DND-41 (cell line): Measurements from ENCODE around the gene CCRL2.
A peak's percentile ranks its signal among the peaks of the same experiment; 100 is the strongest.

Experiments
- ATAC-seq: fragments of 200-7000 bp; cut with Tn5 transposase; 3 replicates; pipeline ENCODE4 v1.9.1; 2021; ENCODE audit warnings: low read depth; ENCODE audit not compliant: insufficient read depth
- DNase-seq: peaks from one replicate; pipeline ENCODE4 v3.0.0-alpha.2; 2020
- H2AFZ ChIP-seq: 2 replicates; pipeline ENCODE4 v1.6.0; 2012; ENCODE audit warnings: low read depth, low read length
- H3K27ac ChIP-seq: 2 replicates; pipeline ENCODE4 v1.5.1; 2012; ENCODE audit warnings: low read length, inconsistent platforms
- H3K27me3 ChIP-seq: fragments of 200-600 bp; sonication (generic); 2 replicates; pipeline ENCODE4 v1.6.0; 2012; ENCODE audit warnings: low read length, mild to moderate bottlenecking, inconsistent platforms; ENCODE audit not compliant: insufficient read depth, poor library complexity
- H3K36me3 ChIP-seq: 2 replicates; pipeline ENCODE4 v1.5.1; 2012; ENCODE audit warnings: low read length, inconsistent platforms; ENCODE audit not compliant: insufficient read depth
- H3K4me1 ChIP-seq: 2 replicates; pipeline ENCODE4 v1.5.1; 2012; ENCODE audit warnings: mild to moderate bottlenecking, low read length; ENCODE audit not compliant: insufficient read depth
- H3K4me2 ChIP-seq: 2 replicates; pipeline ENCODE4 v1.6.0; 2012; ENCODE audit warnings: mild to moderate bottlenecking, moderate library complexity, low read length, inconsistent platforms; ENCODE audit not compliant: insufficient read depth
- H3K4me3 ChIP-seq, 2 experiments: fragments of 200-600 bp in 1 of 2; shearing (Covaris generic) in 1 of 2; 2 replicates each; pipeline ENCODE4 v1.5.1; 2012 to 2016; ENCODE audit warnings: inconsistent platforms in 2 of 2, low read length in 2 of 2, mild to moderate bottlenecking in 2 of 2, low read depth in 1 of 2, moderate library complexity in 1 of 2
- H3K79me2 ChIP-seq: 2 replicates; pipeline ENCODE4 v1.6.0; 2012; ENCODE audit warnings: low read length, inconsistent platforms; ENCODE audit not compliant: insufficient read depth
- H3K9ac ChIP-seq: 2 replicates; pipeline ENCODE4 v1.6.0; 2012; ENCODE audit warnings: low read depth, mild to moderate bottlenecking, inconsistent platforms, low read length, moderate library complexity
- H3K9me3 ChIP-seq: 2 replicates; pipeline ENCODE4 v1.5.1; 2012; ENCODE audit warnings: low read length, moderate library complexity, mild to moderate bottlenecking, inconsistent platforms; ENCODE audit not compliant: insufficient read depth, severe bottlenecking
- H4K20me1 ChIP-seq: 2 replicates; pipeline ENCODE4 v1.6.0; 2012; ENCODE audit warnings: low read length; ENCODE audit not compliant: insufficient read depth
- CTCF ChIP-seq: IDR thresholded peaks from 2 replicates; pipeline ENCODE4 v1.5.1; 2012; ENCODE audit warnings: borderline replicate concordance, low read length, moderate library complexity, mild to moderate bottlenecking; ENCODE audit not compliant: poor library complexity, severe bottlenecking; ENCODE audit errors: extremely low read depth
- EZH2 ChIP-seq: IDR thresholded peaks from 3 replicates; pipeline ENCODE4 v1.6.1; 2012; ENCODE audit warnings: borderline replicate concordance, low read depth, mild to moderate bottlenecking, moderate library complexity, low read length, inconsistent platforms; ENCODE audit not compliant: severe bottlenecking

The CCRL2 gene

GRCh38 chr3:46365737-46366524 is 41.1 kb upstream of the CCRL2 start:
- Histone ChIP-seq H4K20me1 (no peaks in the 10 kb centered on the region), H3K27me3 (no peaks in the 10 kb centered on the region), H2AFZ (no peak overlapping the region), H3K9me3 (no peaks in the 10 kb centered on the region), H3K4me2 (no peak overlapping the region), H3K36me3 (no peaks in the 10 kb centered on the region), H3K27ac (no peak overlapping the region), H3K4me3 (no peak overlapping the region), H3K4me1 (peaks cover 36% of the 10 kb centered on the region), H3K9ac (no peak overlapping the region), H3K79me2 (no peaks in the 10 kb centered on the region)
- DNase-seq, result no peak
- no peak for ATAC-seq
- TF ChIP-seq CTCF (no peak), EZH2 (no peak)

DNA sequence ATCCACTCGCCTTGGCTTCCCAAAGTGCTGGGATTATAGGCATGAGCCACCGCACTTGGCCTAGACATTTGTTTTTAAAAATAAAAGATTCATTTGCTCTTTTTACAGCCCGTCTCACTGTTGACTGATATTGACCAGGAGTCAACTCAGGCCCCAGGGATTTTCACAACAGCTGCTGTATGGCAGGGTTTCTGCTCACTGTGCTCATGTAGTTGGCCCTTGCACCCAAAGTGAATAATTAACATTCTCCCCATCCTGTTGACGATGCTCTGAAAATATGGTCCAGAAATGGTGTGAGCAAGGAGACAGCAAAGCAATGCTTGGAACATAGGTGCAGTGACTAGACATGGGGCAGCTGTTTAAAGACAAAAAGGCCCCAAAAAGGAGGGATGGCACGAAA is 39.2 kb upstream of the CCRL2 start:
- peaks cover 48% of the 10 kb centered on the region for H3K4me1 ChIP-seq
- H3K27me3 ChIP-seq, result no peaks in the 10 kb centered on the region
- DNase-seq (no peak), ATAC-seq (no peak)
- no peaks in the 10 kb centered on the region for H3K79me2 ChIP-seq
- no peak overlapping the region for H3K4me3 ChIP-seq
- no peak overlapping the region for H2AFZ ChIP-seq
- no peaks in the 10 kb centered on the region for H3K36me3 ChIP-seq
- no peaks in the 10 kb centered on the region for H3K9me3 ChIP-seq
- no peaks in the 10 kb centered on the region for H4K20me1 ChIP-seq
- no peak overlapping the region for H3K9ac ChIP-seq
- H3K27ac ChIP-seq, result peak overlapping the region; percentile 23; the same call in 1 of the 2 replicates
- H3K4me2 ChIP-seq, result no peak overlapping the region
- no peak for TF ChIP-seq EZH2
- no peak for TF ChIP-seq CTCF

- Histone ChIP-seq H3K9ac (no peak overlapping the region), H3K4me1 (peaks cover 56% of the 10 kb centered on the region), H3K9me3 (no peaks in the 10 kb centered on the region), H4K20me1 (no peaks in the 10 kb centered on the region), H3K79me2 (no peaks in the 10 kb centered on the region), H3K4me3 (no peak overlapping the region), H3K27me3 (no peaks in the 10 kb centered on the region), H2AFZ (no peak overlapping the region), H3K36me3 (no peaks in the 10 kb centered on the region), H3K27ac (peak overlapping the region; percentile 5; the same call in 1 of the 2 replicates), H3K4me2 (no peak overlapping the region)
- no peak for TF ChIP-seq EZH2
- TF ChIP-seq CTCF, result peak; percentile 69
- ATAC-seq (peak; percentile 54), DNase-seq (peak; percentile 53)
These were observed 38.5 kb upstream of the CCRL2 start for GRCh38 chr3:46368569-46368968.

- Histone ChIP-seq H3K9ac (no peak overlapping the region), H4K20me1 (no peaks in the 10 kb centered on the region), H2AFZ (no peak overlapping the region), H3K36me3 (no peaks in the 10 kb centered on the region), H3K79me2 (no peaks in the 10 kb centered on the region), H3K9me3 (no peaks in the 10 kb centered on the region), H3K4me2 (no peak overlapping the region), H3K4me1 (peaks cover 62% of the 10 kb centered on the region), H3K27ac (peak overlapping the region; percentile 81), H3K27me3 (no peaks in the 10 kb centered on the region), H3K4me3 (no peak overlapping the region)
- no peak for ATAC-seq
- no peak for DNase-seq
- TF ChIP-seq EZH2, result no peak
- TF ChIP-seq CTCF, result no peak
These were observed 37.9 kb upstream of the CCRL2 start for GRCh38 chr3:46369151-46369550.
